H9 (cell line): ENCODE measurements around the gene MPP2. TPM values are rescaled to one million over a fixed set of nuclear protein-coding genes. Genes with fewer than 3 reads are reported as not detected.

Experiments used
- DNase-seq: peaks from one replicate; pipeline ENCODE4 v3.0.0-alpha.2; 2017
- H2AFZ ChIP-seq: one replicate; pipeline ENCODE4 v1.6.1; 2013; ENCODE audit warnings: mild to moderate bottlenecking, low read length, control low read depth, moderate library complexity
- H2AK5ac ChIP-seq: 2 replicates; pipeline ENCODE4 v1.6.1; 2013; ENCODE audit warnings: low read length, control low read depth, mixed read lengths; ENCODE audit not compliant: insufficient read length
- H2BK120ac ChIP-seq: one replicate; pipeline ENCODE4 v1.6.1; 2013; ENCODE audit warnings: low read depth, mild to moderate bottlenecking, low read length, control low read depth, inconsistent platforms; ENCODE audit not compliant: poor library complexity, severe bottlenecking
- H2BK12ac ChIP-seq: 2 replicates; pipeline ENCODE4 v1.6.1; 2013; ENCODE audit warnings: low read length, control low read depth, mixed read lengths, low read depth; ENCODE audit not compliant: insufficient read length
- H2BK15ac ChIP-seq: 2 replicates; pipeline ENCODE4 v1.6.1; 2013; ENCODE audit warnings: low read depth, low read length, control low read depth
- H2BK20ac ChIP-seq: one replicate; pipeline ENCODE4 v1.6.1; 2013; ENCODE audit warnings: low read depth, mild to moderate bottlenecking, low read length, control low read depth, inconsistent platforms; ENCODE audit not compliant: poor library complexity, severe bottlenecking
- H2BK5ac ChIP-seq: 2 replicates; pipeline ENCODE4 v1.6.1; 2013; ENCODE audit warnings: low read length, control low read depth, mixed read lengths; ENCODE audit not compliant: insufficient read length
- H3K14ac ChIP-seq: 2 replicates; pipeline ENCODE4 v1.6.1; 2013; ENCODE audit warnings: low read length, control low read depth; ENCODE audit not compliant: insufficient read depth
- H3K18ac ChIP-seq: 2 replicates; pipeline ENCODE4 v1.6.1; 2013; ENCODE audit warnings: low read depth, mild to moderate bottlenecking, mixed read lengths, low read length, control low read depth; ENCODE audit not compliant: insufficient read length
- H3K23ac ChIP-seq: 2 replicates; pipeline ENCODE4 v1.6.1; 2013; ENCODE audit warnings: low read length, control low read depth, mixed read lengths, low read depth; ENCODE audit not compliant: insufficient read length
- H3K23me2 ChIP-seq: 2 replicates; pipeline ENCODE4 v1.6.1; 2013; ENCODE audit warnings: low read depth, mild to moderate bottlenecking, mixed read lengths, low read length, control low read depth; ENCODE audit not compliant: insufficient read length, poor library complexity, severe bottlenecking
- H3K27ac ChIP-seq: 2 replicates; pipeline ENCODE4 v1.5.1; 2013; ENCODE audit warnings: low read length, control low read depth, mixed read lengths, low read depth; ENCODE audit not compliant: insufficient read length
- H3K27me3 ChIP-seq: 2 replicates; pipeline ENCODE4 v1.6.1; 2013; ENCODE audit warnings: low read length, control low read depth, inconsistent platforms; ENCODE audit not compliant: insufficient read depth
- H3K4ac ChIP-seq: 2 replicates; pipeline ENCODE4 v1.6.1; 2013; ENCODE audit warnings: low read depth, mild to moderate bottlenecking, control low read depth, inconsistent platforms, low read length, moderate library complexity
- H3K4me1 ChIP-seq: 2 replicates; pipeline ENCODE4 v1.6.1; 2013; ENCODE audit warnings: low read length, control low read depth, inconsistent platforms; ENCODE audit not compliant: insufficient read depth
- H3K4me2 ChIP-seq: 2 replicates; pipeline ENCODE4 v1.6.1; 2013; ENCODE audit warnings: low read length, control low read depth, mixed read lengths; ENCODE audit not compliant: insufficient read length, insufficient read depth
- H3K56ac ChIP-seq: 2 replicates; pipeline ENCODE4 v1.6.1; 2013; ENCODE audit warnings: low read depth, mild to moderate bottlenecking, mixed read lengths, low read length, control low read depth; ENCODE audit not compliant: insufficient read length
- H3K79me1 ChIP-seq: 2 replicates; pipeline ENCODE4 v1.6.1; 2013; ENCODE audit warnings: low read depth, mild to moderate bottlenecking, moderate library complexity, low read length, control low read depth, inconsistent platforms; ENCODE audit not compliant: insufficient read depth, poor library complexity, severe bottlenecking
- H3K79me2 ChIP-seq: 2 replicates; pipeline ENCODE4 v1.6.1; 2013; ENCODE audit warnings: low read length, control low read depth, inconsistent platforms; ENCODE audit not compliant: insufficient read depth
- H3K9ac ChIP-seq: 2 replicates; pipeline ENCODE4 v1.6.1; 2013; ENCODE audit warnings: low read length, control low read depth, mixed read lengths; ENCODE audit not compliant: insufficient read length; ENCODE audit errors: extremely low read depth
- H3K9me3 ChIP-seq: one replicate; pipeline ENCODE4 v1.6.1; 2013; ENCODE audit warnings: low read depth, low read length, inconsistent platforms; ENCODE audit not compliant: control insufficient read depth
- H3T11ph ChIP-seq: one replicate; pipeline ENCODE4 v1.6.1; 2013; ENCODE audit warnings: mild to moderate bottlenecking, low read length, control low read depth, inconsistent platforms
- H4K20me1 ChIP-seq: one replicate; pipeline ENCODE4 v1.6.1; 2013; ENCODE audit not compliant: control insufficient read depth, insufficient read length, insufficient read depth
- H4K5ac ChIP-seq: 2 replicates; pipeline ENCODE4 v1.6.1; 2013; ENCODE audit warnings: low read depth, mild to moderate bottlenecking, mixed read lengths, low read length, control low read depth; ENCODE audit not compliant: insufficient read length
- H4K8ac ChIP-seq: replicated peaks from 2 replicates; pipeline ENCODE4 v1.6.1; 2013; ENCODE audit warnings: low read length, control low read depth, mixed read lengths, low read depth; ENCODE audit not compliant: insufficient read length
- H4K91ac ChIP-seq: 2 replicates; pipeline ENCODE4 v1.6.1; 2013; ENCODE audit warnings: low read depth, mild to moderate bottlenecking, moderate library complexity, mixed read lengths, low read length, control low read depth; ENCODE audit not compliant: insufficient read length
- H3K27ac Mint-ChIP-seq, 3 experiments: 2 replicates in 2 of 3; 3 replicates in 1 of 3; pipeline ENCODE4 v1.8.0; 2020 to 2021; ENCODE audit warnings: mixed read lengths in 3 of 3, mild to moderate bottlenecking in 1 of 3, moderate library complexity in 1 of 3
- H3K27me3 Mint-ChIP-seq: 2 replicates; pipeline ENCODE4 v1.8.0; 2021; ENCODE audit warnings: low read depth, mild to moderate bottlenecking, moderate library complexity, mixed read lengths
- H3K36me3 Mint-ChIP-seq, 3 experiments: 2 replicates in 2 of 3; 3 replicates in 1 of 3; pipeline ENCODE4 v1.8.0; 2020 to 2021; ENCODE audit warnings: low read depth in 3 of 3, mixed read lengths in 3 of 3; ENCODE audit not compliant: insufficient read depth in 1 of 3
- H3K4me1 Mint-ChIP-seq, 2 experiments: 2 replicates each; pipeline ENCODE4 v1.8.0; 2020; ENCODE audit warnings: mixed read lengths in 2 of 2
- H3K4me3 Mint-ChIP-seq, 2 experiments: 2 replicates in 1 of 2; 3 replicates in 1 of 2; pipeline ENCODE4 v1.8.0; 2020 to 2021; ENCODE audit warnings: mild to moderate bottlenecking in 2 of 2, mixed read lengths in 2 of 2, moderate library complexity in 1 of 2
- H3K9me3 Mint-ChIP-seq, 2 experiments: 2 replicates in 1 of 2; 3 replicates in 1 of 2; pipeline ENCODE4 v1.8.0; 2020; ENCODE audit warnings: mild to moderate bottlenecking in 2 of 2, mixed read lengths in 2 of 2, moderate library complexity in 1 of 2
- WGBS: extraction: QIAGEN DNeasy Blood & Tissue Kit; methylation state at CpG from one replicate; pipeline ENCODE4 v1.1.7; 2013; ENCODE audit warnings: missing lambda C conversion rate, low lambda C conversion rate, mixed read lengths; ENCODE audit not compliant: insufficient read length; ENCODE audit errors: extremely low coverage; 5-methylcytosine and 5-hydroxymethylcytosine counted together
- total RNA-seq: library from RNA; stranded (reverse); gene quantifications from 2 replicates; pipeline ENCODE4 v1.2.1, GENCODE V29; 2021
- TF ChIP-seq, protein P1 (sequence below): fragments of 200-600 bp; sonication (generic); conservative IDR thresholded peaks from 3 replicates; pipeline ENCODE4 v1.8.0; 2021; ENCODE audit warnings: antibody characterized with exemption, mild to moderate bottlenecking

Gene MPP2
- total RNA-seq, 1 experiment from 2014 or later = 16.3 TPM

GRCh38 chr17:43915559-43915958 lies 8.2 kb upstream of the MPP2 start:
- no peak overlapping the region for H2BK12ac ChIP-seq
- H3K4me1 Mint-ChIP-seq = peaks cover 18 to 21% of the 10 kb centered on the region in 2 experiments
- WGBS = no CpG with 5 or more reads among the region's 3 CpGs

More at GRCh38 chr17:43915559-43915958, 8.2 kb upstream of the MPP2 start:
- Mint-ChIP-seq H3K4me3 (no peak overlapping the region), H3K27me3 (peaks cover 36% of the 10 kb centered on the region), H3K9me3 (peaks cover 0 to 5% of the 10 kb centered on the region in 2 experiments; a peak in 4 of 5 replicates), H3K36me3 (no peaks in the 10 kb centered on the region), H3K27ac (no peak overlapping the region)
- H3K23ac ChIP-seq = no peak overlapping the region
- H3K9ac ChIP-seq = no peak overlapping the region
- no peaks in the 10 kb centered on the region for H4K20me1 ChIP-seq
- no peak overlapping the region for H2BK120ac ChIP-seq
- no peak overlapping the region for H3K14ac ChIP-seq
- no peak overlapping the region for H2BK15ac ChIP-seq
- no peaks in the 10 kb centered on the region for H3K23me2 ChIP-seq
- H4K8ac ChIP-seq = no peak overlapping the region
- TF ChIP-seq, protein P1, sequence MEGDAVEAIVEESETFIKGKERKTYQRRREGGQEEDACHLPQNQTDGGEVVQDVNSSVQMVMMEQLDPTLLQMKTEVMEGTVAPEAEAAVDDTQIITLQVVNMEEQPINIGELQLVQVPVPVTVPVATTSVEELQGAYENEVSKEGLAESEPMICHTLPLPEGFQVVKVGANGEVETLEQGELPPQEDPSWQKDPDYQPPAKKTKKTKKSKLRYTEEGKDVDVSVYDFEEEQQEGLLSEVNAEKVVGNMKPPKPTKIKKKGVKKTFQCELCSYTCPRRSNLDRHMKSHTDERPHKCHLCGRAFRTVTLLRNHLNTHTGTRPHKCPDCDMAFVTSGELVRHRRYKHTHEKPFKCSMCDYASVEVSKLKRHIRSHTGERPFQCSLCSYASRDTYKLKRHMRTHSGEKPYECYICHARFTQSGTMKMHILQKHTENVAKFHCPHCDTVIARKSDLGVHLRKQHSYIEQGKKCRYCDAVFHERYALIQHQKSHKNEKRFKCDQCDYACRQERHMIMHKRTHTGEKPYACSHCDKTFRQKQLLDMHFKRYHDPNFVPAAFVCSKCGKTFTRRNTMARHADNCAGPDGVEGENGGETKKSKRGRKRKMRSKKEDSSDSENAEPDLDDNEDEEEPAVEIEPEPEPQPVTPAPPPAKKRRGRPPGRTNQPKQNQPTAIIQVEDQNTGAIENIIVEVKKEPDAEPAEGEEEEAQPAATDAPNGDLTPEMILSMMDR = no peak
- no peak overlapping the region for H2BK5ac ChIP-seq
- H3K79me1 ChIP-seq = no peaks in the 10 kb centered on the region
- H3K18ac ChIP-seq = no peak overlapping the region
- no peak overlapping the region for H3K27ac ChIP-seq
- no peaks in the 10 kb centered on the region; the same call in 1 of the 2 replicates for H3K27me3 ChIP-seq
- H3K4me2 ChIP-seq = no peak overlapping the region
- no peak overlapping the region for H4K5ac ChIP-seq
- no peaks in the 10 kb centered on the region for H3K79me2 ChIP-seq
- H3K4ac ChIP-seq = no peak overlapping the region
- no peak for DNase-seq
- no peak overlapping the region for H2AFZ ChIP-seq
- no peak overlapping the region for H4K91ac ChIP-seq
- no peak overlapping the region for H2BK20ac ChIP-seq
- H3K56ac ChIP-seq = no peak overlapping the region
- no peaks in the 10 kb centered on the region for H3K9me3 ChIP-seq
- no peak overlapping the region for H3T11ph ChIP-seq
- H2AK5ac ChIP-seq = no peak overlapping the region
- no peaks in the 10 kb centered on the region for H3K4me1 ChIP-seq
